Epithelial cell of umbilical artery (primary cell): ENCODE results near the gene PLOD2. TPM values are rescaled to one million over a fixed set of nuclear protein-coding genes. Genes with fewer than 3 reads are reported as not detected.

ENCODE experiments used
- total RNA-seq: library from RNA; depleted of rRNA; stranded (reverse); fragments of >200 nt; gene quantifications from 2 replicates; pipeline ENCODE4 v1.2.3, GENCODE V29; 2014

The PLOD2 gene
- total RNA-seq = 428 and 480 TPM in 2 replicates

DNA sequence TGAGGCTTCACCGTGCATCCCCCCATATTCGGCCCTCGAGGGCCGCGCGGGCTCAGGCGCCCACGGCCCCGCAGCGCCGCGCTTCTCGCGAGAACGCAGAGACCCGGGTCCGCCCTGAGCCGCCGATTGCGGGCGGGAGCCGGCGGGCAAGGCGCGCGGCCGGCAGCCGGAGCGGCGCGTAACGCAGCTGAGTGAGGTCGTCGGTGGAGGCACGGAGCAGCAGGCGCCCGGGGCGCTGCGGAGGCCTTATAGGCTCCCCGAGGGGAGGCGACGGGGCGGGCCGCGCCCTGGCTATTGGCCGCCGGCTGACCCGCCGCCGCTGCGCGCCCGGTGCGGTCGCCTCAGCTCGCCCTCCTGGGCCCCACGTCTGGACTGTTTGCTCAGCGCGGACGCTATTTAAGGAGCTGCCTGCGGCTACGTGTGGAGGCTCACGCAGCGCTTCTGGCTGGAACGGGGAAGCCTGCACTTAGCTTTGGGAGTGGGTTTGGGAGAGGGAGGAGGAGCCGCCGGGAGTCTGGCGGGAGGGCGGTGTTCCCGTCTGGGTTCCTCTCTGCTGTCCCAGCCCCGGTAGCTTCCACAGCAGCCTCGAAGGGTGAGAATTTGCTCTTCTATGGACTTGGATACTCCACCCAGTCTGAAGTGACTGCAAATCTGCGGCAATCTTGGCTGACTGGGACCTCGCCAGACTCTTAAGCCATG, at the start of gene PLOD2:
Gene PLOD2 (minus strand): TSS at position 221 of the 699 bp plus-strand sequence. CDS start 195 bp downstream, at position 26.

Other genes starting within 250 kb of the PLOD2 start
- gene PLSCR4, start 89.9 kb upstream of the PLOD2 start, total RNA-seq = 27.9 and 56.8 TPM in 2 replicates